ENCODE data around the gene PCK1. TPM values are rescaled to one million over a fixed set of nuclear protein-coding genes. Genes with fewer than 3 reads are reported as not detected.

The PCK1 gene
- total RNA-seq, 1 donor from 2014 or later, result 5.3 TPM

DNA sequence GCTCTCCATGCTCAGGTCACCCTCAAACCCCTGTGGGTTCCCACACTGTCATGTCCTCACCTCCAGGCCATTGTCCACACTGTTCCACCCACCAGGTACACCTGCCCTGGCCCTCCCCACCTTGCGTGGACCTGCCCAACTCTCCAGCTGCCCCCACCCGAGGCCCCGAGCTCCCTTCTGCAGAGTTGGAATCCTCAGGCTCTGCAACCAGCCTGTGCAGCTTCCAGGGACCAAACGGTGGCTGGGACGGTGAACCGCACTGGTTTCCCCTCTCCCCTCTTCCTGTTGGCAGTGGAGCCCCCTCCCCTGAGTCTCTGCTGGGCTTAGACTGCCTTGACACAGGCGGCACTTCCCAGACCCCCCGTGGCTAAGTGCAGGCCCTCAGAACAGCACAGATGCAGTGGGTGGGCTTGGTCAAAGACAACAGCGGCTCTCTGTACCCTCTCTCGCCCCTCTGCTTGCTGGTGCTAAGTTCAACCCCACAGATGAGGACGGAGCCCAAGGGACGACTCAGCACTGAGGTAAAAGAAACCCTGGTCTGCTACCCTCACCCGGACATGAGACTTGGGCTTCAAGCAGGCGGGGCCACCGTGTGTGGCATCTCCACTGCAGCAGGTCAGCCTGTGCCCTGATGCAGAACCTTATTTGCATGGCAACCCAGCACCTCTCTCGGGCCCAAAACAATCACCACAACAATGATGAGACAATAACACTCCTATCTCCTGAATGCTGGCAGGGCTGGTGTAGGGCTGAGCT is 48.4 kb downstream of the PCK1 start:
- DNase-seq (ENCODE audit: low spot score) (no peak), ATAC-seq (no peak)
- intact Hi-C loops (cut with DNase I), result no loop called here

DNA sequence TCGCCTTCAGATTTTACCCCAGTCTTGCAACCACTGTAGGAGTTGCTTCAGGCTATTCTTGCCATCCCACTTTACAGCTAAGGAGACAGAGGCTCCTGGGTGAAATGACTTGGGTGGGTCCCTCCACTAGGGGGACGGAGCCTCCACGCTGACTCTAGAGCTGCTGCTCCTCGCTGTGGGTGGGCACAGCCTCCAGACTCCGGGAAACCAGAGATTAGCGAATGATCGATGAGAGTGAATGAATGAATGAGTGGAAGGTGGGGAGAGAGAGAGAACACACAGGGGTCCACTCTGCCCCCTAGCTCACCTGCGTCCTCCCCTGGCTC is 48.9 kb downstream of the PCK1 start:
- ATAC-seq (no peak), DNase-seq (ENCODE audit: low spot score) (no peak)
- intact Hi-C loops (cut with DNase I), result no loop called here

DNA sequence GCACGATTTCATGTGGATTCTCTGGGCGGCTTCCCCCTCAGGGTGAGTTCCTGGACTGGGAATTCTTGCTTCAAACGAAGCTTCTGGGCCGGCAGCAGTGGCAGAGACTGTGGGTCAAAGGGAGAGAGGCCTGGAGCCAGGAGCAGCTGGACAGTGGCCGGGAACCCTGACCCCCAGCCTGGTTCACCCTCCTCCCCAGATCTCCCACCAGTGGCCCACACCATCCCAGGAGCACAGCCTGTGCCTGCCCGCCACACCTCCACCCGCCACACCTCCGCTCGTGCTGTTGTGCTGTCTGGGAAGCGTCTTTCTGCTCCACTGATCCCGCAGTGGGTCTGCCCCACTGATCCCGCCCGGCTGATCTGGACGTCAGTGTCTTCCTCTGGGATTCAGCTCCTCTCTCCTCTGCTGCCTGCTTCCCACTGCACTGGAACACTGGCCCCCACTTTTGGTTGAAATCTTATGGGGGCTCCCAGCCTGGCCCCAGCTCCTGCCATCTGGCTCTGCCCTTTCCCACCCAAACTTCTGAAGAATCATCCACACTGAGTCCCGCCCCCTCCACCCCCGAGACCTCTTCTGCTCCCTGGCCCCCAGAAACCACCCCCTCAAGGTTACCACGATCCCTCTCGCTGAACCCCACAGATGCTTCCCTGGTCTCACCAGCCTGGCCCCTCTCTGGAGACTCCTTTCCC is 49.5 kb downstream of the PCK1 start:
- DNase-seq (ENCODE audit: low spot score) (peak; percentile 48), ATAC-seq (no peak)
- intact Hi-C loops (cut with DNase I), result no loop called here

DNA sequence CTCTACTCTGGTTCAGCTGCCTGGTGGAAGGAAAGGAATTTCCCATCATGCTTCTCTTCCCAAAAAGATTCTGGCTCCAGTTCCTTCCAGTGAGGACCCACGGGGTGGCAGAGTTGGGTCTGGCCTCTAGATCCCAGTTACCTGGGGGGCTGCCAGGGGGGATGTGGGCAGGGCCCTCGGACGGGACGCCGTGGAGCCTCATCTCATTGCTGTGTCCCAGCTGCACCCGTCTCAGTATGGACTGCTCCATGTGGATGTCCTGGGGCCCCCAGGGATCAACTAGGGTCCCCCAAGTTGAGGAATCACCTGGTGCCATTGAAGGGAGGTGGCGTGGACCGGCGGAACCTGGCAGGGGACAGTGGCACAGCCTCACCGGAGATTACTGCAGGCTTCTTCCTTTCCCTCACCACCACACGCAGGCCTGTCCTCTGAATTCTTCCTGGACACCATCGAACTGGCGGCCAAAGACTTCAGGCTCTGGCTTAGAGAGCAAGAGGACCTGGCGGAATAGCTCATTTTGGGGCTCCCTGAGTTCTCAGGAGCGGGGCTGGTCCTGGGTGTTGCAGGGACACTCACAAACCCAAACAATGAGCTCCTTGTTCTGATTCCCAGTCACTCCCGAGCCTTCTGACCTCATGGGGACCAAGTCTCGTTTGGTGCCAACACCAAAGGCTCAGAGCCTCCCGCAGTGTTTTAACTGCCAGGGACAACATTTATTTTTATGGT is 50.8 kb downstream of the PCK1 start:
- peak; percentile 49 for DNase-seq (ENCODE audit: low spot score)
- intact Hi-C loops (cut with DNase I), result no loop called here

DNA sequence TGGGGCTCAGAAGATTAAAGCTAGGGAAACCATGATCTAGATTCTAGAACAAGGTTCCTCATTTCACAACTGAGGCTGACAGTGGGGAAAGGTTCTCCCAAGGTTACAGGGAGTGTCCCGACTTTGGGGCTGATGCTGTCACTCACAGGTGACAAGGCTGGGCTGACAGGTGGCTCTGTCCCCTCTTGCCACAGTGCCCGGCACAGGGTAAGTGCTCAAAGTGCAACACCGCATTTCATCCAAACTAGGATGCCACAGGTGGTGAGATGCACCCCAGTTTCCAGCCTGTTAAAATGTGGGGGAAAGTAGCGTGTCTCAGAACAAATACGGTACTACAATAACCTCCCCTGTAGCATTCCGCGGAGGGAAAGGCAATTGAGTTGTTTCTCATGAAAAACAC is 51.5 kb downstream of the PCK1 start:
- ATAC-seq (no peak), DNase-seq (ENCODE audit: low spot score) (no peak)
- intact Hi-C loops (cut with DNase I), result no loop called here

More for the DNA sequence above, 50.8 kb downstream of the PCK1 start:
- ATAC-seq, result peak; percentile 19

DNA sequence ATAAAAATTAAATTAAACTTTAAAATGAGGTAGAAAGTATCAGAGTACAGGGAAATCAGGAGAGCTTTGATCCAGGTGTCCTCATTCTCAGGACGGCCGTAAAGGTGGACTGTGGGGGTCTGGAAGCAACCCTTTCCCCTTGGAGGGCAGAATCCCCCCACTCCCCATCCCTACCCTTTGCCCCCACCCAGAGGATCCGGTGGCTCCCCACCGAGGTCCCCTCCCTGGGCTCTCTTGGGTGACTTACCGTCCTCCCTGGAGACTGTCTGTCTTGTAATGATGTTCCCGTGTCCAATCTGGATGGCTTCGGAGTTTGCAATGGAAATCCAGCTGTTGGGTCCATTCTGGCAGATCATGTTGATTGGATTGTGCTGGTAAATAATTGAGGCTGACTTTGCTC is 52.0 kb downstream of the PCK1 start:
- peak; percentile 36 for DNase-seq (ENCODE audit: low spot score)
- no peak for ATAC-seq
- intact Hi-C loops (cut with DNase I), result no loop called here

DNA sequence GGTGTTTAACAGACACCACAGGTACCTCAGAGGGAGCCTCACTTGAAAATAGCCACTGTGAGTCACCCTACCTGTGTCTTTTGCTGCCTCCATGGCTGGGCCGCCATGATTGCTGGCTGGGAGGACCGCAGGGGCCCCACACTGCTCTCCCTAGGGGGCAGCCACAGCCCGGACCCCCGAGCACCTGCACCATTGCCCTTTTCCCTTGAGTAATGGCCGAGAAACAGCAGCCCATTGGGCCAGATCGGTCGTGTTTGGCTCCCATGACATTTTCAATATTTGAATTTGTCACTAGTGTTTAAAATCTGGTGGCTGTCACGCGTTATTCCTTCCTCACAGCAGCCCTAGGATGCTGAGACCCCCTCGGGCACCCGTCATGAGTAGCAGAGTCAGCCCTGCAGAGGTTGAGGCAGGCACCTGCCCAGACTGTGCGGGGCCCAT is 52.6 kb downstream of the PCK1 start:
- ATAC-seq, result no peak
- intact Hi-C loops (cut with DNase I), result no loop called here
- peak; percentile 27 for DNase-seq (ENCODE audit: low spot score)

DNA sequence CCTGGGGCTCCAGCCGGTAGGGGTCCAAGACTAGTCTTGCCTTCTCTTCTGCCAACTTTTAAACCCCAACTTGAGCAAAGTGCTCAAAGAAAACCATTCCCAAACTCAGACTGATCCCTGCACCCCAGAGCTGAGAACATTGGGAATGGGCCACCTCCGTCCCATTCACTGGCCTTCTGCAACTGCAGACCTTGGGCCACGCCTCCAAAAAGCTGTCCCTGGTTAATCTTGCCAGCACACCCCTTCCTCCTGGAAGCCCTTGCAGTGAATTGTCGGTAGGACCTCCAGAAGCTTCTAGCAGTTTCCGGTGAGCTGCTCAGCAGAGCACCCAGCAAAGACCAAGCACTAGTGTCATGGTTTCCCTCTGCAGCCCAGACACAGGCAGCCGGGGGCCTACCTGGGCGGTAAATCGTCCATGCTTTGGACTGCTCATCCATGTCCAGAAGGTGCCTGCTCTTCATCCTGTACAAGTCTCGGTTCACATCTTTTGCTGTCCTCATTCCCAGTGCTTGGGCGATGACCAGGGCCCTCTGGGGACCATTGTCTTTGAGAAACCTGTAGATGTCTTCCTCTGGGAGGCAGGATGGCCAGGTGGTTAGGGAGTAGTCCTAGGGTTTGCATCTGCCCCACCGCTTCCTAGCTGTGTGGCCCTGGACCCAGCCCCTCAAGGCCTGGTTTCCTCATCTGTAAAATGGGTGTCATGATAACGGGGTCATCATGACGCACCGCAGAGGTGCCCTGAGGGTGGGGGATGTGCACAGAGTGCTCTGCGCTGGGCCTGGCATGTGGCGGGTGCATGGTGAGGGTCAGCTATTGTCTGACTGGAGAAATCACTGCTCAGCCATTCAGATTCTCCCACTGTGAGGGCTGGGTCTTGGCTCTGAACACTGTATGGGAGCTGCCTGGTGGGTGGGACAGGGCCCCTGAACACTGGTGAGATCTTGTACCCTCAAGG is 53.9 kb downstream of the PCK1 start:
- ATAC-seq, result no peak
- intact Hi-C loops (cut with DNase I), result no loop called here

DNA sequence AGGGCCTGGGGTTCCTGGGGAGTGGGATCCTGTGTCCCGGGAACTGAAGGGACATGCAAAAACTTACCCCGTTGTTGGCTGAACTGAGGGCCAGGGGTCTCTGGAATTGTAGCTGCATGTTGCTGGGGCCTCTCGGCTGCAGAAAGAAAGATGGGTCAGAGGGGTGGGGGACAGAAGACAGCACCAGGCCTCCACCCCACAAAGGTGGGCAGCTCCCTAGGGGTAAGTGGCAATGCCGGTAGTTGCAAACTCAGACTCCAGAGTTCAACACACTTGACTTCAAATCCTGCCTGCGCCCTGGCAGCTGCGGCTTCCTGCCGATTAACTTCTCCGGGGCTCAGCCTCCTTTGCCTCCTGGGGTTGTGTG is 54.5 kb downstream of the PCK1 start:
- DNase-seq (ENCODE audit: low spot score) (no peak), ATAC-seq (no peak)
- intact Hi-C loops (cut with DNase I), result no loop called here

More for the DNA sequence above, 53.9 kb downstream of the PCK1 start:
- peak; percentile 51 for DNase-seq (ENCODE audit: low spot score)

DNA sequence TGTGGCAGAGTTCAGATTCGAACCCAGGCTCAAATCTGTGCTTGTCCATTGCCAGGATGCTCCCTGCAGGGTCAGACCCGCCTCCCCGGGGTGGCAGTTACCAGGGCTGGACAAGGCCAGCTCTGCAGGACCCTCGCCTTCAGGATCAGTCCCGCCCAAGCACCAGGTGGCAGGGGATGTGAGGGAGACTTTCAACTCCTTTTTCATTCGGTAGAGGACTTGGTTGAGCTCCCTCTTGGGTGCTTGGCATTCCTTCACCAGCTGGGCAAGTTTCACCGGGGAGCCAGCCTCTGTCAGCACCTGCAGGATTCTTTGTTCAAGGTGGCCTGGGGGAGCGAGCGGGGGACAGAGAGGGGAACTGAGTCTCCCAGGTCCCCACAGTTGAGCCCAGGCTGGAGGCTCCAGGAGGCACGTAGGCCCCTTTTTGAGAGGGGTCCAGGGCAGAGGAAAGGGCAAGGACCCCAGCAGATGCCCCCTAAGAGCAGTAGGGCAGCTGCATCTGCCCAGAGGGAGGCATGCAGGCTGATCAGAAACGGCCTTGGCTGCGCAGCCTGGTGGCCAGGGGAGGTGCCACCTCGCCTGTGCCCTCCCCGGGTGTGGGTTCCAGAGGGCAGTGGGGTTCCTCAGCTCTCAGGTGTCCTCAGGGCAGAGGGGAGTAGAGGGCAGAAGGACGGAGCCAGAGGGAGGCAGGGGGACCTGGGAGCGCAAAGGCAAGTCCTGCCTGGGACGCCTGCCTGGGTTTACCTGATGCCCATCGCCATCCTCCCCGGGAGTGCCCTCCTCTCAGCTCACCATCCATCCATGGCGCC is 55.4 kb downstream of the PCK1 start:
- ATAC-seq (no peak), DNase-seq (ENCODE audit: low spot score) (peak; percentile 41)
- intact Hi-C loops (cut with DNase I), result no loop called here

DNA sequence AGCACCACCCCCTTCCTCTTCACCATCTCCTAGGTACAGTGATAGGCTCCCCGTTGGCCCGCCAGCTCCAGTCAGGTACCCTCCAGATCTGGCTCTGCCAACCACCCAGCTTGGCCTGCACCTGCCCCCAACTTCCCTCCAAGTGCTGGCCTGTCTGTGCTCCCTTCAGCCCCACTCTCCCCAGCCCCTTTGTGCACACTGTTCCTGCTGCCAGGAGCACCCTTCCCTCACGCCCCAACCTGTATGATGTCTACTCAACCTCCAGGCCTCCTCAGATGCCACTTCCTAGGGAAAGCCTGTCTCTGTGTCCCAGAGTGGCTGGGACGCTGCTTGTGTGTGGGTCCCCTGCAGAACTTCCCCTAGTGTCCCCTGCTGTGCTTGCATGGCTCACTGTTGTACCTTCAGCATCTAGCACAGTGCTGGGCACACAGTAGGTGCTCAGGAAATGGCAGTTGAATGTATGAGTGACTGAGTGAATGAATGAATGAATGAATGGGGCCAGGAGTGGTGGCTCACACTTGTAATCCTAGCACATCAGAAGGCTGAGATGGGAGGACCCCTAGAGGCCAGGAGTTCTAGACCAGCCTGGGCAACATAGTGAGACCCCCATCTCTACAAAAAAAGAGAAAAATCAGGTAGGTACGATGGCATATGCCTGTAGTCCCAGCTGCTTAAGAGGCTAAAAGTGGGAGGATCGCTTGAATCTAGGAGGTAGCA is 56.3 kb downstream of the PCK1 start:
- ATAC-seq, result no peak
- no peak for DNase-seq (ENCODE audit: low spot score)
- intact Hi-C loops (cut with DNase I), result no loop called here

Other genes starting within 250 kb of the PCK1 start
- not detected for gene SPO11, start 231.3 kb upstream of the PCK1 start, total RNA-seq
- gene RAE1, start 209.9 kb upstream of the PCK1 start, total RNA-seq, result 17.5 TPM
- 28.1 TPM for gene RBM38, start 169.7 kb upstream of the PCK1 start, total RNA-seq
- 0.27 TPM for gene CTCFL, start 36.0 kb upstream of the PCK1 start, total RNA-seq
- 0.49 TPM for gene ZBP1, start 59.3 kb downstream of the PCK1 start, total RNA-seq
- gene PMEPA1, start 148.9 kb downstream of the PCK1 start, total RNA-seq, result 26.3 TPM

Measured in sciatic nerve (tissue), 2 donors.